Measurements from ENCODE around the gene HTR7. TPM values are rescaled to one million over a fixed set of nuclear protein-coding genes. Genes with fewer than 3 reads are reported as not detected.
A peak's percentile ranks its signal among the peaks of the same experiment; 100 is the strongest.

The HTR7 gene
- total RNA-seq, 1 donor from 2014 or later = not detected

GRCh38 chr10:90800232-90800796 is 57.5 kb downstream of the HTR7 start:
- DNase-seq = no peak

GRCh38 chr10:90799172-90799571 is 58.7 kb downstream of the HTR7 start:
- no peak for DNase-seq

GRCh38 chr10:90798482-90798881 is 59.4 kb downstream of the HTR7 start:
- DNase-seq = no peak

- DNase-seq = no peak
These were observed 67.4 kb downstream of the HTR7 start for GRCh38 chr10:90790422-90790821.

GRCh38 chr10:90788968-90789367 is 68.9 kb downstream of the HTR7 start:
- no peak for DNase-seq

GRCh38 chr10:90788199-90788491 is 69.7 kb downstream of the HTR7 start:
- no peak for DNase-seq

GRCh38 chr10:90787393-90788198 is 70.2 kb downstream of the HTR7 start:
- peak; percentile 70 for DNase-seq

- no peak for DNase-seq
These were observed 72.1 kb downstream of the HTR7 start for GRCh38 chr10:90785782-90786181.

- no peak for DNase-seq
These were observed 73.1 kb downstream of the HTR7 start for GRCh38 chr10:90784771-90785170.

GRCh38 chr10:90780488-90780887 is 77.4 kb downstream of the HTR7 start:
- DNase-seq = no peak

GRCh38 chr10:90779548-90779947 is 78.3 kb downstream of the HTR7 start:
- peak; percentile 17 for DNase-seq

- DNase-seq = no peak
These were observed 80.2 kb downstream of the HTR7 start for GRCh38 chr10:90777621-90778020.

GRCh38 chr10:90775351-90776028 is 82.3 kb downstream of the HTR7 start:
- DNase-seq = peak; percentile 10

GRCh38 chr10:90769946-90770841 is 87.6 kb downstream of the HTR7 start:
- DNase-seq = no peak

GRCh38 chr10:90751107-90751997 is 106.5 kb downstream of the HTR7 start:
- DNase-seq = peak; percentile 70

GRCh38 chr10:90746829-90747228 is 111.0 kb downstream of the HTR7 start:
- DNase-seq = no peak

GRCh38 chr10:90745565-90745964 is 112.3 kb downstream of the HTR7 start:
- DNase-seq = no peak

- DNase-seq = no peak
These were observed 114.5 kb downstream of the HTR7 start for GRCh38 chr10:90743291-90743690.

GRCh38 chr10:90741926-90742565 is 115.8 kb downstream of the HTR7 start:
- peak; percentile 28 for DNase-seq

- DNase-seq = no peak
These were observed 117.6 kb downstream of the HTR7 start for GRCh38 chr10:90740265-90740664.

- no peak for DNase-seq
These were observed 119.0 kb downstream of the HTR7 start for GRCh38 chr10:90738885-90739284.

Measured in dermis blood vessel endothelial cell (primary cell).